Gastroesophageal sphincter (tissue), 4 donors: ENCODE results near the gene MIA3. TPM values are rescaled to one million over a fixed set of nuclear protein-coding genes. Genes with fewer than 3 reads are reported as not detected.

ENCODE experiments used
- ATAC-seq: fragments of 150-250 bp; one replicate; pipeline ENCODE4 v1.9.1; 2016; ENCODE audit warnings: mild to moderate bottlenecking, moderate library complexity
- H3K27ac ChIP-seq, 4 donors: fragments of 200-600 bp; sonication (generic) in 3 of 4; 1 replicate in 3 of 4; 2 replicates in 1 of 4; pipeline ENCODE4 v1.5.1; 2016 to 2019
- H3K27me3 ChIP-seq: fragments of 200-600 bp; sonication (generic); one replicate; pipeline ENCODE4 v1.5.1; 2019
- H3K36me3 ChIP-seq, 2 donors: fragments of 200-600 bp; sonication (generic); one replicate each; pipeline ENCODE4 v1.5.1; 2019; ENCODE audit warnings: control low read depth in 1 of 2
- H3K4me1 ChIP-seq, 3 donors: fragments of 200-600 bp; sonication (generic); 1 replicate in 2 of 3; 2 replicates in 1 of 3; pipeline ENCODE4 v1.5.1; 2016 to 2019; ENCODE audit warnings: control low read depth in 2 of 3
- H3K4me3 ChIP-seq, 2 donors: fragments of 200-600 bp; sonication (generic); one replicate each; pipeline ENCODE4 v1.5.1; 2019; ENCODE audit warnings: mild to moderate bottlenecking in 1 of 2, moderate library complexity in 1 of 2
- H3K9me3 ChIP-seq, 3 donors: fragments of 200-600 bp; sonication (generic); one replicate each; pipeline ENCODE4 v1.5.1; 2017 to 2019; ENCODE audit warnings: control low read depth in 2 of 3
- EP300 ChIP-seq: sonication (generic); formaldehyde crosslinking; IDR thresholded peaks from one replicate; pipeline ENCODE4 v1.6.1; 2017; ENCODE audit warnings: antibody characterized with exemption, mild to moderate bottlenecking
- POLR2A ChIP-seq, 2 donors: fragments of 450-650 bp; IDR thresholded peaks; one replicate each; pipeline ENCODE4 v1.6.1; 2017; ENCODE audit warnings: antibody characterized with exemption in 2 of 2, mild to moderate bottlenecking in 2 of 2, moderate library complexity in 1 of 2
- POLR2AphosphoS5 ChIP-seq: sonication (generic); formaldehyde crosslinking; IDR thresholded peaks from one replicate; pipeline ENCODE4 v1.6.1; 2017; ENCODE audit warnings: antibody characterized with exemption
- WGBS, 2 donors: methylation state at CpG; one replicate each; pipeline ENCODE4 v1.1.5; 2018; ENCODE audit warnings: low coverage in 1 of 2; 5-methylcytosine and 5-hydroxymethylcytosine counted together
- total RNA-seq, 4 donors: library from RNA; depleted of rRNA; stranded (reverse); fragments of >200 nt; gene quantifications; one replicate each; pipeline ENCODE4 v1.1.0, GENCODE V29; 2016
- TF ChIP-seq, protein P1 (sequence below), 4 experiments: fragments of 200-600 bp in 2 of 4; fragments of 450-650 bp in 2 of 4; sonication (generic) in 1 of 4; IDR thresholded peaks; one replicate each; pipeline ENCODE4 v1.5.1; 2017 to 2019; ENCODE audit warnings: antibody characterized with exemption in 4 of 4, mild to moderate bottlenecking in 2 of 4, moderate library complexity in 2 of 4

Gene MIA3
- total RNA-seq, 4 donors from 2014 or later, result 39.4 to 71.0 (median 48.4) TPM

DNA sequence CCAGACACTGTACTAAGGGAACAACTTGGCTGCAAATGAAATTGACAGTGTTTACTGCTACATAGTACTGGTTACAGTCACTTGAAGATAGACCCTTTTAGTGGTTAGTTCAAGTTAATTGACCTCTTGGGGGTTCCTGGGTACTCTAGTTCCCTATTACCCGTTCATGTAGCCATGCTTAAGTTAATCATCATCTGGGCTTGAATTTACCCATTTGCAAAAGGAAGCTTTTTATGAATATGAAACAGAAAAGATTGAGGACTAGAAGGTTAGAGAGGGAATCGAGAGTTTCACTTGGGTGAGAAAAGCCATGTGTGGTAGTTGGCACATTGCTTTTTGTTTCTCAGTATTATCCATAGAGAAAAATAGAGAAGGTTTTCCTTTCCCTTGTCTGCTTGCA is 2.7 kb downstream of the MIA3 start:
- H3K4me1 ChIP-seq, result peaks cover 0 to 31% (median 6%) of the 10 kb centered on the region in 3 donors
- TF ChIP-seq, protein P1, sequence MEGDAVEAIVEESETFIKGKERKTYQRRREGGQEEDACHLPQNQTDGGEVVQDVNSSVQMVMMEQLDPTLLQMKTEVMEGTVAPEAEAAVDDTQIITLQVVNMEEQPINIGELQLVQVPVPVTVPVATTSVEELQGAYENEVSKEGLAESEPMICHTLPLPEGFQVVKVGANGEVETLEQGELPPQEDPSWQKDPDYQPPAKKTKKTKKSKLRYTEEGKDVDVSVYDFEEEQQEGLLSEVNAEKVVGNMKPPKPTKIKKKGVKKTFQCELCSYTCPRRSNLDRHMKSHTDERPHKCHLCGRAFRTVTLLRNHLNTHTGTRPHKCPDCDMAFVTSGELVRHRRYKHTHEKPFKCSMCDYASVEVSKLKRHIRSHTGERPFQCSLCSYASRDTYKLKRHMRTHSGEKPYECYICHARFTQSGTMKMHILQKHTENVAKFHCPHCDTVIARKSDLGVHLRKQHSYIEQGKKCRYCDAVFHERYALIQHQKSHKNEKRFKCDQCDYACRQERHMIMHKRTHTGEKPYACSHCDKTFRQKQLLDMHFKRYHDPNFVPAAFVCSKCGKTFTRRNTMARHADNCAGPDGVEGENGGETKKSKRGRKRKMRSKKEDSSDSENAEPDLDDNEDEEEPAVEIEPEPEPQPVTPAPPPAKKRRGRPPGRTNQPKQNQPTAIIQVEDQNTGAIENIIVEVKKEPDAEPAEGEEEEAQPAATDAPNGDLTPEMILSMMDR (IDR thresholded peaks at IDR 0.05), result no peak
- TF ChIP-seq POLR2AphosphoS5 (no peak), POLR2A (IDR thresholded peaks at IDR 0.05) (no peak), EP300 (no peak)
- WGBS, 2 donors, result 89 to 93% methylated on average over 1 to 2 of the region's 2 CpGs
- no peaks in the 10 kb centered on the region for H3K9me3 ChIP-seq
- no peak for ATAC-seq
- H3K4me3 ChIP-seq, result no peak overlapping the region
- peaks cover 0 to 44% of the 10 kb centered on the region in 2 donors for H3K36me3 ChIP-seq
- H3K27me3 ChIP-seq, result no peaks in the 10 kb centered on the region
- H3K27ac ChIP-seq, result no peak overlapping the region

DNA sequence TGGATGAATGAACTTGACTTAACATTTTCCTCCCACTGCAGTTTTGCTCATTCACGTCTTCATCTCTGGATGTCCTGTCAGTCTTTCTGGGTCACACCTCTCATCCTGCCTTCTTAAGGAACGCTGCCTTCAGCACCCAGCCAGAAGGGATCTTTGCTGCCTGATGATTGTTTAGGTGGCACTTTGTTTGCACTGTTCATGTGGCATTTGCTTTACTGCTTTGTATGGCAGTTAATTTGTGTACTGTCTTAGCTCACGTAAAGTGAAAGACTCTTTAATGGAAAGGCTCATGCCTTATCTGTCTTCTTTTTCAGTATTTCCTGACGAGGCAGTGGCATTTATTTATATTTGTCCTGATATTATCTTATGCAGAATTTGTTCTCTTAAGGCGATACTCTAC is 4.9 kb downstream of the MIA3 start:
- no peak for TF ChIP-seq POLR2A (IDR thresholded peaks at IDR 0.05)
- TF ChIP-seq EP300, result no peak
- TF ChIP-seq, protein P1 (IDR thresholded peaks at IDR 0.05), result no peak
- no peak for TF ChIP-seq POLR2AphosphoS5
- Histone ChIP-seq H3K27ac (no peak overlapping the region), H3K36me3 (peaks cover 0 to 66% of the 10 kb centered on the region in 2 donors), H3K4me3 (no peak overlapping the region), H3K4me1 (peaks cover 0 to 22% (median 6%) of the 10 kb centered on the region in 3 donors), H3K27me3 (no peaks in the 10 kb centered on the region), H3K9me3 (no peaks in the 10 kb centered on the region)
- ATAC-seq, result no peak
- WGBS, 2 donors, result 74 to 87% methylated on average over 4 to 5 of the region's 5 CpGs

DNA sequence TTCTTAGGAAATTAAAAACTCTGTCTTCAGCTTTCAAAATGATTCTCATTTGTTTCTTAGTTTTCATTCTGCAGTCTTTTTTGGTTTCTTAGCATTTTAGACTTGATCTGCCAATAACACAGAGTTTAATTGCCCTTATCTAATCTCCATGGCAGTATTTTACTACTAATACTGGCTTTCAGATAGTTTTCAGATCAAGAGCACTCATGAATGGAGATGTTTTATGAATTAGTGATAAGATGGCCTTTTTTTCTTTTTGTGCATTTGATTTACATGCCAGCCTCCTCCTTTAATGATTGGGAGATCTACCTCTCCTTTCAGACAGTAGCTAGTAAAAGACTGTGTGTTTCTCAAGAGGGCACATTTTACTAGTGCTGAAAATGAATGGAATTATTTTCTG is 5.6 kb downstream of the MIA3 start:
- no peak for TF ChIP-seq POLR2A (IDR thresholded peaks at IDR 0.05)
- no peak for TF ChIP-seq EP300
- no peak for TF ChIP-seq POLR2AphosphoS5
- TF ChIP-seq, protein P1 (IDR thresholded peaks at IDR 0.05), result no peak
- H3K36me3 ChIP-seq, result peaks cover 0 to 73% of the 10 kb centered on the region in 2 donors
- no peak for ATAC-seq

DNA sequence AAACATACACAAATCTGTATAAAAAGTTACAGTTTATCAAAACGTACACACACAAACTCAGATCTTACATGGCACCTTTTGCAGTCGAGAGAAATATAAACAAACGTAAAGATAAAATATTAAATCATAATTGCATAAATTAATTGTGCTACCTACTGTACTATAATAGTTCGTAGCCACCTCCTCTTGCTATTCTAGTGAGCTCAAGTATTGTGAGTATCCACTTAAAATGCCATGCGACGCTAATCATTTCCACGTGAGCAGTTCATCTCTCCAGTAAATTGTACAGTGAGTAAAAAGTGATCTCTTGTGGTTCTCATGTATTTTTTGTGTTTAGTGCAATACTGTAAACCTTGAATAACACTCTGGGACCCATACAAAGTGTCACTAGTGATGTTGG is 6.3 kb downstream of the MIA3 start:
- H3K36me3 ChIP-seq, result peaks cover 0 to 80% of the 10 kb centered on the region in 2 donors
- 88 to 92% methylated on average over 7 of the region's 7 CpGs for WGBS, 2 donors

More for the DNA sequence above, 5.6 kb downstream of the MIA3 start:
- Histone ChIP-seq H3K4me1 (peaks cover 0 to 22% (median 6%) of the 10 kb centered on the region in 3 donors), H3K4me3 (no peak overlapping the region), H3K27ac (no peak overlapping the region), H3K9me3 (no peaks in the 10 kb centered on the region), H3K27me3 (no peaks in the 10 kb centered on the region)

DNA sequence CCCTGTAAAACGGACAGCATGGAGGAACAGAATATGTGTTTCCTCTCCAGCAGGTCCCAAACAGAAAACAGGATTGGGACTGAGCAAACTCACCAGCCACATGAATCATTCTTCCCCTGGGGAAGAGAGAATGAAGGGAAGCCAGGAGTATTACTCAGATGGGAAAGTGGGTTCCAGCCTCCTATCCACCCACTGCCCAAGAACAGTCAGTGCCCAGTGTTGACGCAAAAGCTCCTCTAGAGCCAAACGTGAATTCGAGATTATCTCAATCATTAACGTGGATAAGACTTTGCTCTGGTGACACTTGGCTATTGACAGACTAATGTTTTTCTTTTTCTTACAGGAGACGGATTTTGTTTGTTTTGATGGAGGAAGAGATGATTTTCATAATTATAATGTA is 9.3 kb downstream of the MIA3 start:
- no peak overlapping the region for H3K4me3 ChIP-seq
- no peaks in the 10 kb centered on the region for H3K27me3 ChIP-seq
- peaks cover 0 to 97% of the 10 kb centered on the region in 2 donors for H3K36me3 ChIP-seq
- no peaks in the 10 kb centered on the region for H3K9me3 ChIP-seq
- H3K4me1 ChIP-seq, result no peaks in the 10 kb centered on the region
- peak overlapping the region in 1 of 4 donors; percentile 2 for H3K27ac ChIP-seq
- peak; percentile 81 for ATAC-seq
- TF ChIP-seq POLR2AphosphoS5 (no peak), POLR2A (IDR thresholded peaks at IDR 0.05) (no peak), EP300 (no peak)
- TF ChIP-seq, protein P1 (IDR thresholded peaks at IDR 0.05), result no peak
- 58 to 68% methylated on average over 2 to 6 of the region's 6 CpGs for WGBS, 2 donors

More for the DNA sequence above, 6.3 kb downstream of the MIA3 start:
- Histone ChIP-seq H3K4me1 (peaks cover 0 to 14% (median 4%) of the 10 kb centered on the region in 3 donors), H3K4me3 (no peak overlapping the region), H3K27me3 (no peaks in the 10 kb centered on the region), H3K9me3 (no peaks in the 10 kb centered on the region), H3K27ac (no peak overlapping the region)
- no peak for TF ChIP-seq EP300
- TF ChIP-seq POLR2A (IDR thresholded peaks at IDR 0.05), result no peak
- TF ChIP-seq, protein P1 (IDR thresholded peaks at IDR 0.05), result no peak
- TF ChIP-seq POLR2AphosphoS5, result no peak
- ATAC-seq, result no peak
